HepG2 (cell line): ENCODE measurements around the gene AGRN. TPM values are rescaled to one million over a fixed set of nuclear protein-coding genes. Genes with fewer than 3 reads are reported as not detected.

Experiments used
- BRD4 ChIP-seq: sonication (generic); formaldehyde crosslinking; IDR thresholded peaks from 2 replicates; pipeline ENCODE4 v1.4.0; 2020; ENCODE audit warnings: missing genetic modification reagents
- GPN1 ChIP-seq: sonication (generic); formaldehyde crosslinking; IDR thresholded peaks from 2 replicates; pipeline ENCODE4 v1.5.1; 2020; ENCODE audit warnings: missing genetic modification reagents, borderline replicate concordance
- LCORL ChIP-seq, 2 experiments: fragments of 450-650 bp in 1 of 2; sonication (generic) in 1 of 2; formaldehyde crosslinking in 1 of 2; IDR thresholded peaks; 2 replicates each; pipeline versions ENCODE4 v1.5.0 to v1.6.1; 2017 to 2020; ENCODE audit warnings: antibody characterized with exemption in 1 of 2, missing genetic modification reagents in 1 of 2
- MED13 ChIP-seq: sonication (generic); formaldehyde crosslinking; IDR thresholded peaks from 2 replicates; pipeline ENCODE4 v1.5.0; 2020; ENCODE audit warnings: missing genetic modification reagents
- SALL1 ChIP-seq: sonication (generic); formaldehyde crosslinking; IDR thresholded peaks from 2 replicates; pipeline ENCODE4 v1.8.0; 2022; ENCODE audit warnings: mild to moderate bottlenecking, missing genetic modification reagents
- TGIF2 ChIP-seq: IDR thresholded peaks from 2 replicates; pipeline ENCODE4 v1.6.1; 2016; ENCODE audit warnings: control low read depth, missing compliant biosample characterization
- U2AF2 ChIP-seq: fragments of 200-400 bp; formaldehyde crosslinking; IDR thresholded peaks from 2 replicates; pipeline ENCODE4 v1.6.1; 2017; ENCODE audit warnings: low read depth, mild to moderate bottlenecking, low read length
- ZBTB7A ChIP-seq: sonication (generic); formaldehyde crosslinking; IDR thresholded peaks from 2 replicates; pipeline ENCODE4 v1.8.0; 2022; ENCODE audit warnings: mild to moderate bottlenecking, missing genetic modification reagents
- ZMYM2 ChIP-seq: sonication (generic); formaldehyde crosslinking; IDR thresholded peaks from 2 replicates; pipeline ENCODE4 v1.8.0; 2022; ENCODE audit warnings: mild to moderate bottlenecking, missing genetic modification reagents
- ZMYM4 ChIP-seq: sonication (generic); formaldehyde crosslinking; IDR thresholded peaks from 2 replicates; pipeline ENCODE4 v1.8.1; 2023; ENCODE audit warnings: mild to moderate bottlenecking, missing genetic modification reagents
- ZNF225 ChIP-seq: sonication (generic); formaldehyde crosslinking; IDR thresholded peaks from 2 replicates; pipeline ENCODE4 v1.4.0; 2020; ENCODE audit warnings: mild to moderate bottlenecking, missing genetic modification reagents
- ZNF460 ChIP-seq: sonication (generic); formaldehyde crosslinking; IDR thresholded peaks from 2 replicates; pipeline ENCODE4 v1.5.1; 2020; ENCODE audit warnings: missing genetic modification reagents, mild to moderate bottlenecking, borderline replicate concordance
- ZNF589 ChIP-seq: sonication (generic); formaldehyde crosslinking; conservative IDR thresholded peaks from 2 replicates; pipeline ENCODE4 v1.8.0; 2022; ENCODE audit warnings: mild to moderate bottlenecking, moderate library complexity, missing genetic modification reagents
- polyA plus RNA-seq, 8 experiments: library from polyadenylated mRNA; depleted of rRNA in 3 of 8; stranded (reverse) in 7 of 8; unstranded in 1 of 8; fragments of >200 nt; fragmentation: Illumina TruSeq in 4 of 8; extraction: Trizol in 4 of 8; gene quantifications; 2 replicates each; pipeline versions ENCODE4 v1.2.1 to v1.2.3, GENCODE V29; 2011 to 2016; ENCODE audit warnings: low read depth in 4 of 8, missing spikeins in 1 of 8, mixed read lengths in 1 of 8; ENCODE audit not compliant: insufficient read depth in 1 of 8
- total RNA-seq, 5 experiments: library from RNA; depleted of rRNA; stranded (reverse); fragments of >200 nt; fragmentation: Illumina TruSeq; extraction: Trizol; gene quantifications; 2 replicates each; pipeline ENCODE4 v1.2.3, GENCODE V29; 2016; ENCODE audit warnings: low read depth in 1 of 5
- TF ChIP-seq, protein P1 (sequence below): sonication (generic); formaldehyde crosslinking; IDR thresholded peaks from 2 replicates; pipeline ENCODE4 v1.5.1; 2020; ENCODE audit warnings: mild to moderate bottlenecking, missing genetic modification reagents, borderline replicate concordance
- TF ChIP-seq, protein P2 (sequence below): sonication (generic); formaldehyde crosslinking; IDR thresholded peaks from 2 replicates; pipeline ENCODE4 v1.4.0; 2020; ENCODE audit warnings: missing genetic modification reagents, low read depth, mild to moderate bottlenecking, borderline replicate concordance
- TF ChIP-seq, protein P3 (sequence below): sonication (generic); formaldehyde crosslinking; IDR thresholded peaks from 2 replicates; pipeline ENCODE4 v1.5.1; 2020; ENCODE audit warnings: missing genetic modification reagents, mild to moderate bottlenecking, borderline replicate concordance
- TF ChIP-seq, protein P4 (sequence below): sonication (generic); formaldehyde crosslinking; IDR thresholded peaks from 2 replicates; pipeline ENCODE4 v1.4.0; 2020; ENCODE audit warnings: missing genetic modification reagents
- TF ChIP-seq, protein P5 (sequence below): sonication (generic); formaldehyde crosslinking; IDR thresholded peaks from 2 replicates; pipeline ENCODE4 v1.5.1; 2020; ENCODE audit warnings: mild to moderate bottlenecking, missing genetic modification reagents
- TF ChIP-seq, protein P6 (sequence below): fragments of 450-650 bp; IDR thresholded peaks from 2 replicates; pipeline ENCODE4 v1.6.1; 2017

AGRN gene
- total and polyA plus RNA-seq, 2 of the 13 experiments (the other 11 are each of a cell fraction or from before 2014, with no cell fraction given), result 29.8 to 65.2 TPM

DNA sequence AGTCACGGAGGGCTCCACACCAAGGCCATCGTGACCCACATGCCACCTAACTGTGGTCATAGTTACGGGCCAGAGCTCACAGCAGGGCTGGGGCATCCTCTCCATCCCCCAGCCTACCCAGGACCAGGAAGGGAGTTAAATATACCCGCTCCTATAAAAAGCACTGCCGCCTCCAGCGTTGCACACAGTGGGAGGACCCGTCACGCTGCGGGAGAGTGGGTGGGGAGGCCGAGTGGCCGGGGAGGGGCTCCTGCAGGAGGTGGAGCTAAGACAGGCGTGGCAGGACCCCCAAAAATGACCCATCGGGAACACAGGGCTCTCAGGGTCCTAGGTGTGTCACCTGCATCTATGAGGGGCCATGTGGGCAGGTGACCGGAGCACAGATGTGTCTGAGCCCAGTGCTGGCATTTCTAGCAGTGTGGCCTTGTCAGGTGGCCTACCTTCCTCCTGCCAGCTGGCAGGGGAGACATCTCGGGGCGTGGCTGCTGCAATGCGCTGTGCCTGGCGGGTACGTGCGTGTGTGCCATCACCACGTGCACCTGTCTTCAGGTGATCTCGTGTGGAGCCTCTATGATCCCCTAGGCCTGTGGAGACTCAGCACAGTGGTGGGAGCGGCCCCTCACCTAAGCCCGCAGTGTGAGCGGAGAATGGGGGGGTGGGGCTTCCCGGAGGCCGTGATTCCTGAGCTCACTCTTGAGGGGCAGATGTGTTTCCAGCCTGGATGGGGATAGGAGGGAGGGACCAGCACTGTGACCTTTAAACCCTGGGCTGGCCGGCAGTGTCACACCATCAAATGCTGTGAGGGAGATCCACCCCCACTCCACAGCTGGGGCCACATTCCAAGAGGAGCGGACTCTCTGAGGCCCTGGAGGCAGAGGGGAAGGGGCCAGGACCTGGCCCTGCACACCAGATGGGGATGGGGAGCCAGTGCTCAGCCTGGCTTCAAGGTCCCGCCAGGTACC, 17.7 kb downstream of the AGRN start (continued):
- TF ChIP-seq ZNF460 (no peak), SALL1 (CRISPR knock-in tag) (peak; percentile 56), BRD4 (CRISPR knock-in tag) (no peak), TGIF2 (CRISPR knock-in tag) (no peak), MED13 (CRISPR knock-in tag) (no peak), LCORL (IDR thresholded peaks at IDR 0.05) (no peak), LCORL (CRISPR knock-in tag; IDR thresholded peaks at IDR 0.05) (peak; percentile 92), ZMYM2 (CRISPR knock-in tag) (no peak), GPN1 (CRISPR knock-in tag) (no peak), ZNF225 (no peak), U2AF2 (no peak), ZNF589 (CRISPR knock-in tag) (no peak), ZMYM4 (CRISPR knock-in tag) (peak; percentile 60; the same call in 1 of the 2 replicates), ZBTB7A (CRISPR knock-in tag) (peak; percentile 65; the same call in 1 of the 2 replicates)
- TF ChIP-seq, protein P1, sequence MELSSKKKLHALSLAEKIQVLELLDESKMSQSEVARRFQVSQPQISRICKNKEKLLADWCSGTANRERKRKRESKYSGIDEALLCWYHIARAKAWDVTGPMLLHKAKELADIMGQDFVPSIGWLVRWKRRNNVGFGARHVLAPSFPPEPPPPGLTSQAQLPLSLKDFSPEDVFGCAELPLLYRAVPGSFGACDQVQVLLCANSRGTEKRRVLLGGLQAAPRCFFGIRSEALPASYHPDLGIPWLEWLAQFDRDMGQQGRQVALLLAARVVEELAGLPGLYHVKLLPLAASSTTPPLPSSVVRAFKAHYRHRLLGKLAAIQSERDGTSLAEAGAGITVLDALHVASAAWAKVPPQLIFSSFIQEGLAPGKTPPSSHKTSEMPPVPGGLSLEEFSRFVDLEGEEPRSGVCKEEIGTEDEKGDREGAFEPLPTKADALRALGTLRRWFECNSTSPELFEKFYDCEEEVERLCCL (CRISPR knock-in tag), result no peak
- TF ChIP-seq, protein P2, sequence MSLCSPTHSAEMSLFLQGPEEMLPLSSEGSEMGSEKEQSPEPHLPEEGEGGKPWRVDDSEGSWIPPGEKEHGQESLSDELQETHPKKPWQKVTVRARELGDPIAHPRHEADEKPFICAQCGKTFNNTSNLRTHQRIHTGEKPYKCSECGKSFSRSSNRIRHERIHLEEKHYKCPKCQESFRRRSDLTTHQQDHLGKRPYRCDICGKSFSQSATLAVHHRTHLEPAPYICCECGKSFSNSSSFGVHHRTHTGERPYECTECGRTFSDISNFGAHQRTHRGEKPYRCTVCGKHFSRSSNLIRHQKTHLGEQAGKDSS (CRISPR knock-in tag), result peak; percentile 51; the same call in 1 of the 2 replicates
- TF ChIP-seq, protein P3, sequence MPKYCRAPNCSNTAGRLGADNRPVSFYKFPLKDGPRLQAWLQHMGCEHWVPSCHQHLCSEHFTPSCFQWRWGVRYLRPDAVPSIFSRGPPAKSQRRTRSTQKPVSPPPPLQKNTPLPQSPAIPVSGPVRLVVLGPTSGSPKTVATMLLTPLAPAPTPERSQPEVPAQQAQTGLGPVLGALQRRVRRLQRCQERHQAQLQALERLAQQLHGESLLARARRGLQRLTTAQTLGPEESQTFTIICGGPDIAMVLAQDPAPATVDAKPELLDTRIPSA, result no peak
- TF ChIP-seq, protein P4, sequence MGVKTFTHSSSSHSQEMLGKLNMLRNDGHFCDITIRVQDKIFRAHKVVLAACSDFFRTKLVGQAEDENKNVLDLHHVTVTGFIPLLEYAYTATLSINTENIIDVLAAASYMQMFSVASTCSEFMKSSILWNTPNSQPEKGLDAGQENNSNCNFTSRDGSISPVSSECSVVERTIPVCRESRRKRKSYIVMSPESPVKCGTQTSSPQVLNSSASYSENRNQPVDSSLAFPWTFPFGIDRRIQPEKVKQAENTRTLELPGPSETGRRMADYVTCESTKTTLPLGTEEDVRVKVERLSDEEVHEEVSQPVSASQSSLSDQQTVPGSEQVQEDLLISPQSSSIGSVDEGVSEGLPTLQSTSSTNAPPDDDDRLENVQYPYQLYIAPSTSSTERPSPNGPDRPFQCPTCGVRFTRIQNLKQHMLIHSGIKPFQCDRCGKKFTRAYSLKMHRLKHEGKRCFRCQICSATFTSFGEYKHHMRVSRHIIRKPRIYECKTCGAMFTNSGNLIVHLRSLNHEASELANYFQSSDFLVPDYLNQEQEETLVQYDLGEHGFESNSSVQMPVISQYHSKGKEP (CRISPR knock-in tag), result no peak
- TF ChIP-seq, protein P5, sequence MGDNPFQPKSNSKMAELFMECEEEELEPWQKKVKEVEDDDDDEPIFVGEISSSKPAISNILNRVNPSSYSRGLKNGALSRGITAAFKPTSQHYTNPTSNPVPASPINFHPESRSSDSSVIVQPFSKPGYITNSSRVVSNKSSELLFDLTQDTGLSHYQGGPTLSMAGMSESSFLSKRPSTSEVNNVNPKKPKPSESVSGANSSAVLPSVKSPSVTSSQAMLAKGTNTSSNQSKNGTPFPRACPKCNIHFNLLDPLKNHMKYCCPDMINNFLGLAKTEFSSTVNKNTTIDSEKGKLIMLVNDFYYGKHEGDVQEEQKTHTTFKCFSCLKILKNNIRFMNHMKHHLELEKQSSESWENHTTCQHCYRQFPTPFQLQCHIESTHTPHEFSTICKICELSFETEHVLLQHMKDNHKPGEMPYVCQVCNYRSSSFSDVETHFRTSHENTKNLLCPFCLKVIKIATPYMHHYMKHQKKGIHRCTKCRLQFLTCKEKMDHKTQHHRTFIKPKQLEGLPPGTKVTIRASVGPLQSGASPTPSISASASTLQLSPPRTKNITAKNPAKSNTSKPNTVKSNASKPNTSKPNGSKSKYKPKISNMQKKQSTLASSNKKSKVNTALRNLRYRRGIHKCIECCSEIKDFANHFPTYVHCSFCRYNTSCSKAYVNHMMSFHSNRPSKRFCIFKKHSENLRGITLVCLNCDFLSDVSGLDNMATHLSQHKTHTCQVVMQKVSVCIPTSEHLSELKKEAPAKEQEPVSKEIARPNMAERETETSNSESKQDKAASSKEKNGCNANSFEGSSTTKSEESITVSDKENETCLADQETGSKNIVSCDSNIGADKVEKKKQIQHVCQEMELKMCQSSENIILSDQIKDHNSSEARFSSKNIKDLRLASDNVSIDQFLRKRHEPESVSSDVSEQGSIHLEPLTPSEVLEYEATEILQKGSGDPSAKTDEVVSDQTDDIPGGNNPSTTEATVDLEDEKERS (CRISPR knock-in tag), result no peak
- TF ChIP-seq, protein P6, sequence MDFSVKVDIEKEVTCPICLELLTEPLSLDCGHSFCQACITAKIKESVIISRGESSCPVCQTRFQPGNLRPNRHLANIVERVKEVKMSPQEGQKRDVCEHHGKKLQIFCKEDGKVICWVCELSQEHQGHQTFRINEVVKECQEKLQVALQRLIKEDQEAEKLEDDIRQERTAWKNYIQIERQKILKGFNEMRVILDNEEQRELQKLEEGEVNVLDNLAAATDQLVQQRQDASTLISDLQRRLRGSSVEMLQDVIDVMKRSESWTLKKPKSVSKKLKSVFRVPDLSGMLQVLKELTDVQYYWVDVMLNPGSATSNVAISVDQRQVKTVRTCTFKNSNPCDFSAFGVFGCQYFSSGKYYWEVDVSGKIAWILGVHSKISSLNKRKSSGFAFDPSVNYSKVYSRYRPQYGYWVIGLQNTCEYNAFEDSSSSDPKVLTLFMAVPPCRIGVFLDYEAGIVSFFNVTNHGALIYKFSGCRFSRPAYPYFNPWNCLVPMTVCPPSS, result no peak
